Ovary (tissue), 9 donors: ENCODE results near the gene KHDRBS1. TPM values are rescaled to one million over a fixed set of nuclear protein-coding genes. Genes with fewer than 3 reads are reported as not detected.

Experiments used
- DNase-seq, 5 donors: peaks; one replicate each; pipeline ENCODE4 v3.0.0-alpha.2; 2019 to 2020
- H3K27ac ChIP-seq, 2 donors: fragments of 200-600 bp; one replicate each; pipeline versions ENCODE4 v1.5.1 to v1.8.0; 2019 to 2022
- H3K27me3 ChIP-seq: fragments of 200-600 bp; one replicate; pipeline ENCODE4 v1.8.0; 2022
- H3K36me3 ChIP-seq: fragments of 200-600 bp; sonication (generic); one replicate; pipeline ENCODE4 v1.5.1; 2019
- H3K4me1 ChIP-seq: one replicate; pipeline ENCODE4 v1.8.1; 2013; ENCODE audit warnings: mild to moderate bottlenecking, moderate library complexity; ENCODE audit not compliant: insufficient read depth
- H3K4me3 ChIP-seq: fragments of 200-600 bp; sonication (generic); one replicate; pipeline ENCODE4 v1.5.1; 2017
- H3K9me3 ChIP-seq, 2 donors: fragments of 200-600 bp in 1 of 2; sonication (generic) in 1 of 2; one replicate each; pipeline versions ENCODE4 v1.5.1 to v1.8.1; 2013 to 2019; ENCODE audit warnings: mild to moderate bottlenecking in 1 of 2, moderate library complexity in 1 of 2
- CTCF ChIP-seq, 3 donors: fragments of 450-650 bp in 2 of 3; fragments of 200-600 bp in 1 of 3; IDR thresholded peaks; one replicate each; pipeline versions ENCODE4 v1.5.1 to v1.8.0; 2016 to 2022; ENCODE audit warnings: antibody characterized with exemption in 3 of 3, mild to moderate bottlenecking in 1 of 3
- EP300 ChIP-seq: sonication (generic); formaldehyde crosslinking; IDR thresholded peaks from one replicate; pipeline ENCODE4 v1.6.1; 2017; ENCODE audit warnings: antibody characterized with exemption
- POLR2A ChIP-seq: fragments of 450-650 bp; IDR thresholded peaks from one replicate; pipeline ENCODE4 v1.6.1; 2017; ENCODE audit warnings: antibody characterized with exemption, mild to moderate bottlenecking, moderate library complexity
- WGBS, 3 donors: extraction: QIAGEN DNeasy Blood & Tissue Kit in 1 of 3; methylation state at CpG; one replicate each; pipeline versions ENCODE4 v1.1.5 to v1.1.7; 2013 to 2017; 5-methylcytosine and 5-hydroxymethylcytosine counted together
- intact Hi-C, 4 donors: fragments of 100-400 bp; cut with DNase I; formaldehyde crosslinking; loops; one replicate each; pipeline versions ENCODE4 v1.11.0 to v1.15.1; 2022 to 2023
- polyA plus RNA-seq, 2 donors: library from polyadenylated mRNA; stranded (reverse); fragments of 200-250 nt in 1 of 2; fragments of 350-450 nt in 1 of 2; fragmentation: Illumina TruSeq in 1 of 2; extraction: RNeasy Lipid Tissue Mini Kit (QIAGEN cat#74804) in 1 of 2; gene quantifications; one replicate each; pipeline ENCODE4 v1.2.3, GENCODE V29; 2013 to 2014
- total RNA-seq, 7 donors: library from RNA; depleted of rRNA in 2 of 7; stranded (reverse); fragments of >200 nt in 2 of 7; fragmentation: NEBNext Ultra II Directional in 3 of 7; extraction: Animal tissue kit (Norgen Biotek cat#: 25700) in 3 of 7; gene quantifications; one replicate each; pipeline versions ENCODE4 v1.1.0 to v1.2.4, GENCODE V29; 2016 to 2023
- donor health status: DM: no; HTN: no; CAD: no; lungs with moderate emphysema.
- donor health status: DM: no; HTN: no; CAD: no.
- donor health status: Bipolar disorder and iron deficiency.
- donor health status: DM: yes; HTN: yes; CAD: no.
- donor health status: DM: no; HTN: no; CAD: no.
- donor health status: DM: yes; HTN: yes; CAD: no.

KHDRBS1 gene
- total and polyA plus RNA-seq, 9 donors = 84.3 to 184 (median 143) TPM

GRCh38 chr1:32051706-32052105 lies 38.0 kb downstream of the KHDRBS1 start:
- no peak for DNase-seq
- 89 to 93% (median 91%) methylated on average over 1 of the region's 1 CpG for WGBS, 3 donors
- no peak overlapping the region for H3K4me3 ChIP-seq
- intact Hi-C loops = no loop called here
- TF ChIP-seq CTCF (IDR thresholded peaks at IDR 0.05) = no peak
- no peak for TF ChIP-seq EP300
- TF ChIP-seq POLR2A = no peak
- peaks cover 2% of the 10 kb centered on the region for H3K4me1 ChIP-seq
- no peak overlapping the region for H3K27ac ChIP-seq
- H3K9me3 ChIP-seq = no peaks in the 10 kb centered on the region
- no peaks in the 10 kb centered on the region for H3K36me3 ChIP-seq
- H3K27me3 ChIP-seq = no peaks in the 10 kb centered on the region

- intact Hi-C loops = no loop called here
- Histone ChIP-seq H3K4me3 (no peak overlapping the region), H3K9me3 (no peaks in the 10 kb centered on the region), H3K4me1 (peaks cover 2% of the 10 kb centered on the region), H3K27me3 (no peaks in the 10 kb centered on the region), H3K27ac (no peak overlapping the region), H3K36me3 (no peaks in the 10 kb centered on the region)
- TF ChIP-seq POLR2A = no peak
- no peak for TF ChIP-seq CTCF (IDR thresholded peaks at IDR 0.05)
- no peak for TF ChIP-seq EP300
- no peak for DNase-seq
- 88 to 92% (median 88%) methylated on average over 4 of the region's 4 CpGs for WGBS, 3 donors
Measured at GRCh38 chr1:32052887-32053286, 39.2 kb downstream of the KHDRBS1 start.

GRCh38 chr1:32055416-32055815 lies 41.7 kb downstream of the KHDRBS1 start:
- no peak overlapping the region for H3K4me3 ChIP-seq
- no peaks in the 10 kb centered on the region for H3K36me3 ChIP-seq
- no peak overlapping the region for H3K27ac ChIP-seq
- WGBS, 3 donors = 29 to 49% (median 32%) methylated on average over 5 of the region's 5 CpGs
- no peak for DNase-seq
- intact Hi-C loops = no loop called here
- no peaks in the 10 kb centered on the region for H3K4me1 ChIP-seq
- no peaks in the 10 kb centered on the region for H3K27me3 ChIP-seq
- no peaks in the 10 kb centered on the region for H3K9me3 ChIP-seq
- TF ChIP-seq CTCF (IDR thresholded peaks at IDR 0.05) (no peak), POLR2A (no peak), EP300 (no peak)

GRCh38 chr1:32056598-32056997 lies 42.9 kb downstream of the KHDRBS1 start:
- intact Hi-C loops = no loop called here
- Histone ChIP-seq H3K9me3 (no peaks in the 10 kb centered on the region), H3K27ac (no peak overlapping the region), H3K4me3 (no peak overlapping the region), H3K27me3 (no peaks in the 10 kb centered on the region), H3K4me1 (no peaks in the 10 kb centered on the region), H3K36me3 (no peaks in the 10 kb centered on the region)
- TF ChIP-seq CTCF (IDR thresholded peaks at IDR 0.05) (no peak), EP300 (no peak), POLR2A (no peak)
- 91 to 97% (median 96%) methylated on average over 1 of the region's 1 CpG for WGBS, 3 donors
- DNase-seq = no peak

GRCh38 chr1:32060914-32061313 lies 47.2 kb downstream of the KHDRBS1 start:
- H3K27ac ChIP-seq = no peak overlapping the region
- no peaks in the 10 kb centered on the region for H3K27me3 ChIP-seq
- no peak overlapping the region for H3K4me3 ChIP-seq
- intact Hi-C loops = loop anchor here in 3 of 4 donors (5.0 to 10.0 kb wide), 3 partner anchors 46 to 396 kb away; partner anchors contain the start of gene KHDRBS1 (in 1 of the 3)
- peaks cover 8% of the 10 kb centered on the region for H3K4me1 ChIP-seq
- H3K36me3 ChIP-seq = no peaks in the 10 kb centered on the region
- TF ChIP-seq CTCF (IDR thresholded peaks at IDR 0.05) (no peak), EP300 (no peak), POLR2A (no peak)
- no peak for DNase-seq
- H3K9me3 ChIP-seq = no peaks in the 10 kb centered on the region
